Measurements from ENCODE around the gene PTN. TPM values are rescaled to one million over a fixed set of nuclear protein-coding genes. Genes with fewer than 3 reads are reported as not detected.

Gene PTN, protein sequence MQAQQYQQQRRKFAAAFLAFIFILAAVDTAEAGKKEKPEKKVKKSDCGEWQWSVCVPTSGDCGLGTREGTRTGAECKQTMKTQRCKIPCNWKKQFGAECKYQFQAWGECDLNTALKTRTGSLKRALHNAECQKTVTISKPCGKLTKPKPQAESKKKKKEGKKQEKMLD
- 257 TPM for polyA plus RNA-seq (2013, experiment 1 of 2)
- polyA plus RNA-seq (2013, experiment 2 of 2): 271 TPM

DNA sequence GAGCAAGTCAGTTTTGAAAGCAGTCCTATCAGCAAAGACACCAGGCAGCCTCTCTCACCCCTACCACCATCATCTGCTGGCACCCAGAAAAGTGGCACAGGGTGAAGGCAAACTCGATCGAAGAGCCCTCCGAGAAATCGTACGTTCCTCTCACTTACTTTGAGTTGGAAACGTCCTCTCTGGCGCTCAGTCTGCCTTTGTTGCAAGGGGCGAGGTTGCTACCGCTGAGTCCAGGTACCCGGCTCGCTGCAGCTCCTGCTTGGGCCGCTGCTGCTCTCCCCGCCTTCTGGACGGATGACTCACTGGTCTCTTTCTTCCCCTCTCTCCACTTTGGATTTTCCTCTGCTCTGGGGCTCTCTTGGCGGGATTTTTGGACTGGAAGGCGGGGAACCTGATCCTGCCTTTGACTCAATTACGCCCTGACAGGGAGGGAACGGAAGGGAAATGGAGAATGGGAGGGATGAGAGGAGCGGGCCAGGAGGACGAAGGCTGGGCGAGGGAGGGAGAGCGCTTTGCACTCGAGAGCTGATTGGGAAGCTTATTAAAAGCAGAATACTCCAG lies at the start of gene PTN:
Gene PTN, minus strand, starts transcription at position 453 of the 561 bp plus-strand sequence. CDS start 88,760 bp downstream, outside the sequence.
- Histone ChIP-seq H3K27ac (replicated peaks; ENCODE audit: low read length) (peak within 1 kb of the TSS; percentile 85), H3K4me3 (ENCODE audit: low read length in 2 of 2) (peak within 1 kb of the TSS; percentile 72 to 83), H3K9me3 (replicated peaks in 1 of 2; ENCODE audit: control insufficient read depth in 2 of 2, insufficient read depth in 1 of 2, low read depth in 1 of 2, low read length in 2 of 2) (peaks cover 0 to 16% of the 10 kb centered on the region in 2 donors), H3K14ac (ENCODE audit: low read length) (peak within 1 kb of the TSS; percentile 14), H3K9ac (ENCODE audit: low read depth, low read length, poor library complexity) (peak within 1 kb of the TSS; percentile 94), H3K23ac (ENCODE audit: low read depth, low read length, poor library complexity) (no peak within 1 kb of the TSS), H4K8ac (ENCODE audit: low read depth, low read length) (no peak within 1 kb of the TSS), H2AK5ac (ENCODE audit: low read depth, low read length) (no peak within 1 kb of the TSS), H2BK15ac (ENCODE audit: low read length) (peak within 1 kb of the TSS; percentile 28), H2BK120ac (ENCODE audit: low read depth, low read length) (no peak within 1 kb of the TSS), H2BK5ac (ENCODE audit: low read length) (no peak within 1 kb of the TSS), H2BK12ac (ENCODE audit: low read length) (peak within 1 kb of the TSS; percentile 64), H3K79me1 (ENCODE audit: low read depth, low read length) (no peaks in the 10 kb centered on the region), H3K4me1 (ENCODE audit: control insufficient read depth in 2 of 2, insufficient read depth in 1 of 2, low read depth in 1 of 2, low read length in 2 of 2) (peaks cover 4 to 8% of the 10 kb centered on the region in 2 donors), H2AFZ (ENCODE audit: low read length) (peak within 1 kb of the TSS; percentile 93), H3K18ac (ENCODE audit: low read length) (peak within 1 kb of the TSS; percentile 85), H4K91ac (ENCODE audit: low read depth, low read length, poor library complexity) (no peak within 1 kb of the TSS), H3K36me3 (replicated peaks in 1 of 2; ENCODE audit: control insufficient read depth in 2 of 2, insufficient read depth in 2 of 2, low read length in 2 of 2) (peaks cover 0 to 14% of the 10 kb centered on the region in 2 donors), H3K4me2 (ENCODE audit: insufficient read depth, low read length, poor library complexity, severe bottlenecking) (peak within 1 kb of the TSS; percentile 89), H3K4ac (ENCODE audit: low read length) (no peak within 1 kb of the TSS), H3K27me3 (ENCODE audit: control insufficient read depth in 3 of 3, insufficient read depth in 3 of 3, low read depth in 1 of 3, low read length in 3 of 3) (no peaks in the 10 kb centered on the region)
- WGBS, 2 donors (ENCODE audit: extremely low coverage in 2 of 2, insufficient read length in 2 of 2, insufficient replicate concordance in 1 of 2): no CpG with 5 or more reads among the region's 23 CpGs
- peak; percentile 78 for DNase-seq (ENCODE audit: low spot score)

DNA sequence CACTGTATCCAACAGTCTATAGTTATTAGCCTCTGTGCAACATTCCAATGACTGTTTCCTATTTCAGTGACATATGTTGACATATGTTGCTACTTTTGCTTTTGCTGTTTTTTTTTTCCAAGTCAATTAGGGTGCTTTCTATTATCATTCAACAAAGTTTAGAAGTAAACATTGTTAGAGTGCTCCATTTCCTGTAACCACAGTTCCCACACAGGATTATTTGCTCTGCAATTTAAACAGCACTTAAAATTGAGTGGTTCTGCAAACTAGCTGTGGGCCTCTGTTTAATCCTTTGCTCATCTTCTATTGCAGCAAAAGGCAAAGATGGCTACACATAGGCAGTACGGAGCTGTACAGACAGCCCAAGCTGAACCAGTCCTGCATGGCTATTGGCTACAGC lies 46.5 kb upstream of the PTN start:
- no peak overlapping the region for H3K9ac ChIP-seq (ENCODE audit: low read depth, low read length, poor library complexity)
- no peak overlapping the region for H2BK12ac ChIP-seq (ENCODE audit: low read length)
- H4K8ac ChIP-seq (ENCODE audit: low read depth, low read length): no peak overlapping the region
- H3K36me3 ChIP-seq (replicated peaks in 1 of 2; ENCODE audit: control insufficient read depth in 2 of 2, insufficient read depth in 2 of 2, low read length in 2 of 2): peaks cover 0 to 4% of the 10 kb centered on the region in 2 donors
- no peak overlapping the region for H4K91ac ChIP-seq (ENCODE audit: low read depth, low read length, poor library complexity)
- H3K23ac ChIP-seq (ENCODE audit: low read depth, low read length, poor library complexity): no peak overlapping the region
- no peaks in the 10 kb centered on the region for H3K27me3 ChIP-seq (ENCODE audit: control insufficient read depth in 3 of 3, insufficient read depth in 3 of 3, low read depth in 1 of 3, low read length in 3 of 3)
- no peak for DNase-seq (ENCODE audit: low spot score)
- H2AK5ac ChIP-seq (ENCODE audit: low read depth, low read length): no peak overlapping the region
- H3K27ac ChIP-seq (replicated peaks; ENCODE audit: low read length): no peak overlapping the region
- H3K4ac ChIP-seq (ENCODE audit: low read length): no peak overlapping the region
- H2BK5ac ChIP-seq (ENCODE audit: low read length): no peak overlapping the region
- no peak overlapping the region for H3K4me2 ChIP-seq (ENCODE audit: insufficient read depth, low read length, poor library complexity, severe bottlenecking)
- no CpG with 5 or more reads among the region's 1 CpG for WGBS, 2 donors (ENCODE audit: extremely low coverage in 2 of 2, insufficient read length in 2 of 2, insufficient replicate concordance in 1 of 2)
- no peaks in the 10 kb centered on the region for H3K79me1 ChIP-seq (ENCODE audit: low read depth, low read length)
- peaks cover 0 to 1% of the 10 kb centered on the region in 2 donors for H3K4me1 ChIP-seq (ENCODE audit: control insufficient read depth in 2 of 2, insufficient read depth in 1 of 2, low read depth in 1 of 2, low read length in 2 of 2)
- H3K4me3 ChIP-seq (ENCODE audit: low read length in 2 of 2): no peak overlapping the region
- H3K9me3 ChIP-seq (replicated peaks in 1 of 2; ENCODE audit: control insufficient read depth in 2 of 2, insufficient read depth in 1 of 2, low read depth in 1 of 2, low read length in 2 of 2): peaks cover 0 to 2% of the 10 kb centered on the region in 2 donors
- no peak overlapping the region for H2AFZ ChIP-seq (ENCODE audit: low read length)
- H2BK15ac ChIP-seq (ENCODE audit: low read length): no peak overlapping the region
- H2BK120ac ChIP-seq (ENCODE audit: low read depth, low read length): no peak overlapping the region
- H3K18ac ChIP-seq (ENCODE audit: low read length): no peak overlapping the region
- no peak overlapping the region for H3K14ac ChIP-seq (ENCODE audit: low read length)

DNA sequence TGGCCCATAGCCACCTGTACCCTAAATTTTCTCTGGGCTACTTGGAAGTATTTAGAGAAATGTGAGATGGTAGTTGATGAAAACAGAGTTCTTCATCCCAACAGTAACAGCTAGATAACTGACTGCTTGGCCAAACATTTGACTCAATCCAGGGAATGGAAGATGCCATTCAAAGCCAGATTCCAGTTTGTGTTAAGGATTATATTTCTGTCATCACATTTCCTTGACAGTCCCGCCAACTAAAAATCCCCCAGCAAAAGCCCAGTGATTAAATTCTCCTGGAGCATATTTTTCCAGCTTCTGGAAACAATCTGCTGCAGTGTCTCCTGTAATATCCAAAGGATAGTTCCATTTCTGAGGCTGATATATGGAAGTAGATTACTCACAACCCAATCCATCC lies 45.4 kb upstream of the PTN start:
- no peak overlapping the region for H2AK5ac ChIP-seq (ENCODE audit: low read depth, low read length)
- no peak overlapping the region for H3K27ac ChIP-seq (replicated peaks; ENCODE audit: low read length)
- DNase-seq (ENCODE audit: low spot score): no peak
- H3K4me1 ChIP-seq (ENCODE audit: control insufficient read depth in 2 of 2, insufficient read depth in 1 of 2, low read depth in 1 of 2, low read length in 2 of 2): peaks cover 0 to 1% of the 10 kb centered on the region in 2 donors
- H3K18ac ChIP-seq (ENCODE audit: low read length): no peak overlapping the region
- no peak overlapping the region for H3K14ac ChIP-seq (ENCODE audit: low read length)
- no peaks in the 10 kb centered on the region for H3K79me1 ChIP-seq (ENCODE audit: low read depth, low read length)
- no peaks in the 10 kb centered on the region for H3K27me3 ChIP-seq (ENCODE audit: control insufficient read depth in 3 of 3, insufficient read depth in 3 of 3, low read depth in 1 of 3, low read length in 3 of 3)
- H3K9me3 ChIP-seq (replicated peaks in 1 of 2; ENCODE audit: control insufficient read depth in 2 of 2, insufficient read depth in 1 of 2, low read depth in 1 of 2, low read length in 2 of 2): peaks cover 0 to 2% of the 10 kb centered on the region in 2 donors
- H3K23ac ChIP-seq (ENCODE audit: low read depth, low read length, poor library complexity): no peak overlapping the region
- no peak overlapping the region for H2BK12ac ChIP-seq (ENCODE audit: low read length)
- H3K4me2 ChIP-seq (ENCODE audit: insufficient read depth, low read length, poor library complexity, severe bottlenecking): no peak overlapping the region
- H4K91ac ChIP-seq (ENCODE audit: low read depth, low read length, poor library complexity): no peak overlapping the region
- H3K4me3 ChIP-seq (ENCODE audit: low read length in 2 of 2): no peak overlapping the region
- no peak overlapping the region for H4K8ac ChIP-seq (ENCODE audit: low read depth, low read length)
- no peak overlapping the region for H3K9ac ChIP-seq (ENCODE audit: low read depth, low read length, poor library complexity)
- WGBS, 2 donors (ENCODE audit: extremely low coverage in 2 of 2, insufficient read length in 2 of 2, insufficient replicate concordance in 1 of 2): no CpG with 5 or more reads among the region's 1 CpG
- H3K4ac ChIP-seq (ENCODE audit: low read length): no peak overlapping the region
- peaks cover 0 to 4% of the 10 kb centered on the region in 2 donors for H3K36me3 ChIP-seq (replicated peaks in 1 of 2; ENCODE audit: control insufficient read depth in 2 of 2, insufficient read depth in 2 of 2, low read length in 2 of 2)
- H2BK120ac ChIP-seq (ENCODE audit: low read depth, low read length): no peak overlapping the region
- no peak overlapping the region for H2BK5ac ChIP-seq (ENCODE audit: low read length)
- no peak overlapping the region for H2AFZ ChIP-seq (ENCODE audit: low read length)
- H2BK15ac ChIP-seq (ENCODE audit: low read length): no peak overlapping the region

DNA sequence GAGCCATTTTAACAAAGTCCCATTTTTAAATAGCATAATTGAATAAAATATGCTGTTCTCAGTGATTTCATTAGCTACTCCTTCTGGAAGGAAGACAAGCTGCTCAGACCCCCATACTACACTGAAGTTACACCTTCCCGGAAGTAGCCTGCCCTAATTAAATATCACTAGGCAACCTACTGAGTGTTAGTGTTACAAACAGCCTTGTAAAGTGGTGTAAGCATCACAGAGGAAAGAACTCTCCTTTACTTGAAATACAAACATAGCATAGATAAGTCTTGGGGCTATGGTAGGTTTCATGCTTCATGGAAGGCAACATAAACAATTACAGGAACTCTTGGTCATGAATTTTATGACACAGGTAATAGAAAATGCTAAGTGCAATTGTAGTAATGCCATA lies 43.4 kb upstream of the PTN start:
- H4K8ac ChIP-seq (ENCODE audit: low read depth, low read length): no peak overlapping the region
- no peak overlapping the region for H3K9ac ChIP-seq (ENCODE audit: low read depth, low read length, poor library complexity)
- no peak overlapping the region for H3K23ac ChIP-seq (ENCODE audit: low read depth, low read length, poor library complexity)
- peaks cover 0 to 2% of the 10 kb centered on the region in 2 donors for H3K9me3 ChIP-seq (replicated peaks in 1 of 2; ENCODE audit: control insufficient read depth in 2 of 2, insufficient read depth in 1 of 2, low read depth in 1 of 2, low read length in 2 of 2)
- no peak overlapping the region for H2BK15ac ChIP-seq (ENCODE audit: low read length)
- DNase-seq (ENCODE audit: low spot score): no peak
- H2BK5ac ChIP-seq (ENCODE audit: low read length): no peak overlapping the region
- H3K27ac ChIP-seq (replicated peaks; ENCODE audit: low read length): no peak overlapping the region
- H3K4me2 ChIP-seq (ENCODE audit: insufficient read depth, low read length, poor library complexity, severe bottlenecking): no peak overlapping the region
- no peak overlapping the region for H2AFZ ChIP-seq (ENCODE audit: low read length)
- H3K27me3 ChIP-seq (ENCODE audit: control insufficient read depth in 3 of 3, insufficient read depth in 3 of 3, low read depth in 1 of 3, low read length in 3 of 3): no peaks in the 10 kb centered on the region
- H3K4me1 ChIP-seq (ENCODE audit: control insufficient read depth in 2 of 2, insufficient read depth in 1 of 2, low read depth in 1 of 2, low read length in 2 of 2): peaks cover 0 to 1% of the 10 kb centered on the region in 2 donors
- no peak overlapping the region for H2BK120ac ChIP-seq (ENCODE audit: low read depth, low read length)
- no peak overlapping the region for H3K4me3 ChIP-seq (ENCODE audit: low read length in 2 of 2)
- WGBS, 2 donors (ENCODE audit: extremely low coverage in 2 of 2, insufficient read length in 2 of 2, insufficient replicate concordance in 1 of 2): no CpG with 5 or more reads among the region's 1 CpG
- H2BK12ac ChIP-seq (ENCODE audit: low read length): no peak overlapping the region
- no peak overlapping the region for H3K4ac ChIP-seq (ENCODE audit: low read length)
- H3K18ac ChIP-seq (ENCODE audit: low read length): no peak overlapping the region
- H2AK5ac ChIP-seq (ENCODE audit: low read depth, low read length): no peak overlapping the region
- H3K14ac ChIP-seq (ENCODE audit: low read length): no peak overlapping the region
- H3K79me1 ChIP-seq (ENCODE audit: low read depth, low read length): no peaks in the 10 kb centered on the region
- no peak overlapping the region for H4K91ac ChIP-seq (ENCODE audit: low read depth, low read length, poor library complexity)
- H3K36me3 ChIP-seq (replicated peaks in 1 of 2; ENCODE audit: control insufficient read depth in 2 of 2, insufficient read depth in 2 of 2, low read length in 2 of 2): peaks cover 0 to 4% of the 10 kb centered on the region in 2 donors

Measured in neuronal stem cell (in vitro differentiated cells).